SJSA1 (cell line): ENCODE measurements around the gene KDM4C. TPM values are rescaled to one million over a fixed set of nuclear protein-coding genes. Genes with fewer than 3 reads are reported as not detected.

ENCODE experiments used
- DNase-seq, 2 experiments: peaks; one replicate each; pipeline ENCODE4 v3.0.0-alpha.2; 2015 to 2020; ENCODE audit warnings: low spot score in 2 of 2, low read depth in 1 of 2
- H3K27ac ChIP-seq: fragments of 250-450 bp; sonication (Bioruptor Pico); 2 replicates; pipeline ENCODE4 v1.5.1; 2020; ENCODE audit warnings: mild to moderate bottlenecking, moderate library complexity
- H3K27me3 ChIP-seq: fragments of 250-450 bp; sonication (Bioruptor Pico); replicated peaks from 2 replicates; pipeline ENCODE4 v1.5.1; 2020; ENCODE audit warnings: mild to moderate bottlenecking, moderate library complexity
- H3K36me3 ChIP-seq: fragments of 250-450 bp; sonication (Bioruptor Pico); 2 replicates; pipeline ENCODE4 v1.5.1; 2020; ENCODE audit warnings: mild to moderate bottlenecking
- H3K4me1 ChIP-seq: fragments of 250-450 bp; sonication (Bioruptor Pico); replicated peaks from 2 replicates; pipeline ENCODE4 v1.6.1; 2021; ENCODE audit warnings: mild to moderate bottlenecking
- H3K4me3 ChIP-seq: fragments of 250-450 bp; sonication (Bioruptor Pico); 2 replicates; pipeline ENCODE4 v1.5.1; 2020; ENCODE audit warnings: mild to moderate bottlenecking
- H3K9me3 ChIP-seq: fragments of 250-450 bp; sonication (Bioruptor Pico); replicated peaks from 2 replicates; pipeline ENCODE4 v1.5.1; 2020; ENCODE audit warnings: mild to moderate bottlenecking
- total RNA-seq: library from RNA; depleted of rRNA; stranded (reverse); fragments of >200 nt; shearing (Covaris generic); gene quantifications from 2 replicates; pipeline ENCODE4 v1.2.3, GENCODE V29; 2014

The KDM4C gene
- total RNA-seq, 1 experiment from 2014 or later, result 5.1 TPM

DNA sequence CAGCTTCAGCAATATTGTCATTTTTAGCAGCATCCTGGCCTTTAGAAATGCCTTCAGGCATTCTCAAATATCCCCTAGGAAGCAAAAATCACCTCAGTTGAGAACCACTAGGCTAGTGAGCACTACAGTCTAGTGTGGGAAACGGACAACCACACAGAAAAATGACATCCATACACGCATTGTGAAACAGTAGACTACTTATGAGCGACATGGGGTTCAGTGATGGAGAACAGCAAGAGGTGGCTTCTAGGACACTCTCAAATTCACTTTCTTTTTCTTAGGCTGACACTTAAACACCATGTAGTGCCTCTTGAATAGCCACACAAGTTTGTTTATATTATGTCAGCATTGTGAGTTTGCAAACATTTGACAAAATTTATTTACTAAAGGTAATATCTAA is 203.0 kb downstream of the KDM4C start:
- DNase-seq, result no peak
- H3K36me3 ChIP-seq, result no peaks in the 10 kb centered on the region
- no peak overlapping the region for H3K27ac ChIP-seq
- H3K27me3 ChIP-seq, result no peaks in the 10 kb centered on the region
- no peaks in the 10 kb centered on the region for H3K4me1 ChIP-seq
- no peaks in the 10 kb centered on the region for H3K9me3 ChIP-seq
- no peak overlapping the region for H3K4me3 ChIP-seq

- H3K27ac ChIP-seq, result no peak overlapping the region
- H3K9me3 ChIP-seq, result no peaks in the 10 kb centered on the region
- H3K4me1 ChIP-seq, result no peaks in the 10 kb centered on the region
- no peaks in the 10 kb centered on the region for H3K36me3 ChIP-seq
- no peak overlapping the region for H3K4me3 ChIP-seq
- no peak for DNase-seq
- H3K27me3 ChIP-seq, result no peaks in the 10 kb centered on the region
Measured at GRCh38 chr9:6961845-6962522, 204.2 kb downstream of the KDM4C start.

DNA sequence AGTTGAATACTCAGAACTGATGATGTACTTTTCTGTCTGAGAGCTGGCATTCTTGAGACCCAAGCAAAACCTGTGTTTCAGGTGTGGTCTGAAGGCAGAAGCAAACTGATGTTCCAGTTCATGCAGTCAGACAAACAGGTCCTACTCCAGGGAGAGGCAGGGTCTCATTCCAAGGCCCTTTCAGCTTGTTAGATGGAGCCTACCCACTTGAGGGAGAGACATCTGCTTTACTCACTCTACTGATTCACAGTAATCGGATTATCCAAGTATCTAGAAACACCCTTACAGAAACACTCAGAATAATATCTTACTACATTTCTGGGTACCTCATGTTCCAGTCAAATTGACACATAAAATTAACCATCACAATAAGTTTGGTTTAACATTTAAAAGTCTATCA is 207.8 kb downstream of the KDM4C start:
- DNase-seq, result no peak

GRCh38 chr9:6968271-6968670 is 210.5 kb downstream of the KDM4C start:
- Histone ChIP-seq H3K27ac (no peak overlapping the region), H3K27me3 (no peaks in the 10 kb centered on the region), H3K4me3 (no peak overlapping the region), H3K36me3 (no peaks in the 10 kb centered on the region), H3K4me1 (no peaks in the 10 kb centered on the region), H3K9me3 (no peaks in the 10 kb centered on the region)
- DNase-seq, result no peak

More for the DNA sequence above, 207.8 kb downstream of the KDM4C start:
- Histone ChIP-seq H3K36me3 (no peaks in the 10 kb centered on the region), H3K27ac (no peak overlapping the region), H3K4me3 (no peak overlapping the region), H3K9me3 (no peaks in the 10 kb centered on the region), H3K4me1 (no peaks in the 10 kb centered on the region), H3K27me3 (no peaks in the 10 kb centered on the region)

GRCh38 chr9:6969805-6970204 is 212.0 kb downstream of the KDM4C start:
- Histone ChIP-seq H3K27ac (no peak overlapping the region), H3K9me3 (no peaks in the 10 kb centered on the region), H3K36me3 (no peaks in the 10 kb centered on the region), H3K27me3 (no peaks in the 10 kb centered on the region), H3K4me1 (no peaks in the 10 kb centered on the region), H3K4me3 (no peak overlapping the region)
- DNase-seq, result no peak

GRCh38 chr9:6973089-6973488 is 215.3 kb downstream of the KDM4C start:
- DNase-seq, result no peak
- Histone ChIP-seq H3K9me3 (no peaks in the 10 kb centered on the region), H3K4me1 (no peaks in the 10 kb centered on the region), H3K27me3 (no peaks in the 10 kb centered on the region), H3K4me3 (no peak overlapping the region), H3K27ac (no peak overlapping the region), H3K36me3 (no peaks in the 10 kb centered on the region)

DNA sequence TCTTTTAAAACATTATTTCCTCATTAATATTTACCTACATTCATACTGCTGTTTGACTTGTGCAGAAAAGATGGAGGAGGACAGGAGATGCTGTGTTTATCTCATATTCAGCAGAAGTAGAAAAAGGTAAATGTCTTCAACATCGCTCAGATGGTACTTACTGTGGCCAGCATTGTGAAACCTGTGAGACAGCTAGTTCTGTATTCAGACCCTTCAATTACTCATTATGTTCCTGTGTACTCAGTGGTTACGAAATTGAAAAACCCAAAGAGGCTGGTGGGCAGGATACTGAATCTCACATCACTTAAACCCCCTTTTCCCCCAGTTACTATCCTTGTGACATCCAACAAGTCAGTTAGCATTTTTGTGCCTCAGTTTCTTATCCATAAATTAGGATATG is 216.0 kb downstream of the KDM4C start:
- H3K4me3 ChIP-seq, result no peak overlapping the region
- H3K9me3 ChIP-seq, result no peaks in the 10 kb centered on the region
- no peaks in the 10 kb centered on the region for H3K27me3 ChIP-seq
- H3K27ac ChIP-seq, result no peak overlapping the region
- DNase-seq, result no peak
- no peaks in the 10 kb centered on the region for H3K36me3 ChIP-seq
- H3K4me1 ChIP-seq, result no peaks in the 10 kb centered on the region

DNA sequence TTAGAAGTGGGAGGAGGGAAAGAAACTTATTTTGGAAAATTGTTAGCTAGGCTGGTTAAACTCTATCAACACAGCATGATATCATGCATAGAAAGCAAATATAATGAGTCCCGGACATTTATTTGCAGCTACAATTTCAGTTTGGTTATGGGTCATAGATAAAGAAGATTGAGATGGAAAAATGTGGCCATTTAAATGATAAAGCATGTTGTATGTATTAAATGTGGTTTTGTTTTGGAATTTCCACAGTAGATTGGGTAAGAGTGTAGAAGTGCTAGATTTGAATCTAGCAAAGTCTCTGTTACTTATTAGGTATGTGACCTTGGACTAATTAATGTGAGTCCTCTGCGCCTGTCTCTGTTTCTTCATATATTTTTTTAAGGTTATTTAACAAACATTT is 217.4 kb downstream of the KDM4C start:
- H3K4me1 ChIP-seq, result no peaks in the 10 kb centered on the region
- no peak overlapping the region for H3K27ac ChIP-seq
- H3K36me3 ChIP-seq, result no peaks in the 10 kb centered on the region
- DNase-seq, result no peak
- no peaks in the 10 kb centered on the region for H3K27me3 ChIP-seq
- no peaks in the 10 kb centered on the region for H3K9me3 ChIP-seq
- H3K4me3 ChIP-seq, result no peak overlapping the region

GRCh38 chr9:6977761-6978160 is 220.0 kb downstream of the KDM4C start:
- Histone ChIP-seq H3K9me3 (no peaks in the 10 kb centered on the region), H3K27me3 (no peaks in the 10 kb centered on the region), H3K4me3 (no peak overlapping the region), H3K4me1 (no peaks in the 10 kb centered on the region), H3K27ac (no peak overlapping the region), H3K36me3 (no peaks in the 10 kb centered on the region)
- no peak for DNase-seq

- DNase-seq, result no peak
- H3K36me3 ChIP-seq, result no peaks in the 10 kb centered on the region
- H3K9me3 ChIP-seq, result no peaks in the 10 kb centered on the region
- no peaks in the 10 kb centered on the region for H3K27me3 ChIP-seq
- no peaks in the 10 kb centered on the region for H3K4me1 ChIP-seq
- no peak overlapping the region for H3K4me3 ChIP-seq
- no peak overlapping the region for H3K27ac ChIP-seq
Measured at GRCh38 chr9:6978591-6978990, 220.8 kb downstream of the KDM4C start.

GRCh38 chr9:6984941-6985578 is 227.3 kb downstream of the KDM4C start:
- Histone ChIP-seq H3K4me1 (no peaks in the 10 kb centered on the region), H3K27me3 (no peaks in the 10 kb centered on the region), H3K9me3 (no peaks in the 10 kb centered on the region), H3K36me3 (no peaks in the 10 kb centered on the region), H3K4me3 (no peak overlapping the region), H3K27ac (no peak overlapping the region)
- DNase-seq, result no peak

- Histone ChIP-seq H3K36me3 (no peaks in the 10 kb centered on the region), H3K4me1 (no peaks in the 10 kb centered on the region), H3K4me3 (no peak overlapping the region), H3K27ac (no peak overlapping the region), H3K27me3 (no peaks in the 10 kb centered on the region), H3K9me3 (no peaks in the 10 kb centered on the region)
- no peak for DNase-seq
Measured at GRCh38 chr9:6986141-6986815, 228.5 kb downstream of the KDM4C start.

DNA sequence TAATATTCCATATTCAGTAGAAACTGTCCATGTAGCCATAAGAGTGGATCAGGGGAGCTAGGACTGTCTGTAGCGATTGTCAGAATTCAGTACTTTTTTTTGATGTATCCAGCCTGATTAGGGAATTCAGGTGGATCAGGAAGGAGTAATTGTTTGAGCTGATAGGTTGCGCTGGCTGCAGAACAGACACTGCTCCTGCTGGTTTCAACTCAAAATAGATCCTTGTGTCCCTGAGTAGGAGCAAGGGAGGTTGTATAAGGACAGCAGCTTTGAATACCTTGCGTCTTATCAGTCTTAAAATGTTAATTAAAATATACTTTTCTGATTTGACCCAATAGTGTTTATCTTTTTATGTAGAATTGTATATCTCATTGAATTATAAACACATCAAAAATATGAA is 229.6 kb downstream of the KDM4C start:
- Histone ChIP-seq H3K9me3 (no peaks in the 10 kb centered on the region), H3K4me1 (no peaks in the 10 kb centered on the region), H3K36me3 (no peaks in the 10 kb centered on the region), H3K27me3 (no peaks in the 10 kb centered on the region), H3K27ac (no peak overlapping the region), H3K4me3 (no peak overlapping the region)
- DNase-seq, result no peak

DNA sequence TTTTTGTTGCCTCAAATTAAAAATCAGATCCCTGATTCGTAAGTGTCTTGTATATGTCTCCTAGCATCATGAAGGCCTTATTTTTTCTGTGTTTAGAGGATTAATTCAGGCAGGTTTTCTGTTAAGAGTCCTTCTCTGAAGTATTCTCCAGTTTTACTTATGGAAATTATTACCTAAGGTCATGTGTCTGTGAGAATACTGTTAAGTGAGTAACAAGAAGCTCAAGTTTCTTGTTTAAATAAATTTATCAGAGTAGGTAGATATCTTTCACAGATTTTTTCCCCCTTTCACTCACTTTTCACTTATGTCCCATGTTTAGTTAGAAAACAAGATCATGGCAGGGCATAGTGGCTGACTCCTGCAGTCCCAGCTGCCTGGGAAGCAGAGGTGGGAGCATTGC is 233.6 kb downstream of the KDM4C start:
- no peak overlapping the region for H3K27ac ChIP-seq
- DNase-seq, result no peak

More for the DNA sequence above, 233.6 kb downstream of the KDM4C start:
- H3K9me3 ChIP-seq, result no peaks in the 10 kb centered on the region
- no peaks in the 10 kb centered on the region for H3K4me1 ChIP-seq
- no peaks in the 10 kb centered on the region for H3K36me3 ChIP-seq
- no peaks in the 10 kb centered on the region for H3K27me3 ChIP-seq
- H3K4me3 ChIP-seq, result no peak overlapping the region
